CD4-positive, alpha-beta T cell (primary cell): ENCODE data around the gene ELOVL3. TPM values are rescaled to one million over a fixed set of nuclear protein-coding genes. Genes with fewer than 3 reads are reported as not detected.

Experiments
- ATAC-seq: fragments of 200-7000 bp; cut with Tn5 transposase; one replicate; pipeline ENCODE4 v1.10.0; 2022; ENCODE audit warnings: mild to moderate bottlenecking; ENCODE audit not compliant: poor library complexity
- CTCF ChIA-PET: fragments of 350-600 bp; sonication (Branson Sonifier 250); formaldehyde crosslinking; loops from one replicate; lab custom pipeline; 2021; ENCODE audit warnings: antibody characterized with exemption, inconsistent platforms; lab: Charles Lee
- POLR2A ChIA-PET: fragments of 350-600 bp; sonication (Branson Sonifier 250); formaldehyde crosslinking; loops from one replicate; lab custom pipeline; 2021; ENCODE audit warnings: antibody characterized with exemption, inconsistent platforms; lab: Charles Lee
- DNase-seq, 14 experiments: peaks; one replicate each; pipeline ENCODE4 v3.0.0-alpha.2; 2013 to 2020; ENCODE audit warnings: mixed read lengths in 2 of 14
- H3K27ac ChIP-seq, 2 donors: one replicate each; pipeline versions ENCODE4 v1.5.1 to v1.7.0; 2013; ENCODE audit warnings: low read length in 2 of 2, low read depth in 1 of 2, mild to moderate bottlenecking in 1 of 2
- H3K27me3 ChIP-seq, 2 experiments: 1 replicate in 1 of 2; 2 replicates in 1 of 2; pipeline versions ENCODE4 v1.6.1 to v1.7.0; 2013; ENCODE audit warnings: low read length in 2 of 2, control low read depth in 1 of 2, mild to moderate bottlenecking in 1 of 2, moderate library complexity in 1 of 2; ENCODE audit not compliant: insufficient read depth in 2 of 2, control insufficient read depth in 1 of 2
- H3K36me3 ChIP-seq: one replicate; pipeline ENCODE4 v1.6.1; 2013; ENCODE audit warnings: low read length, control low read depth; ENCODE audit not compliant: insufficient read depth
- H3K4me1 ChIP-seq: one replicate; pipeline ENCODE4 v1.6.1; 2013; ENCODE audit warnings: low read length, control low read depth; ENCODE audit not compliant: insufficient read depth
- H3K4me3 ChIP-seq: one replicate; pipeline ENCODE4 v1.5.1; 2013; ENCODE audit warnings: mild to moderate bottlenecking, low read length, moderate library complexity
- H3K9me3 ChIP-seq, 2 experiments: 1 replicate in 1 of 2; 2 replicates in 1 of 2; pipeline versions ENCODE4 v1.6.1 to v1.7.0; 2013; ENCODE audit warnings: low read length in 2 of 2, mild to moderate bottlenecking in 2 of 2, control low read depth in 1 of 2, moderate library complexity in 1 of 2; ENCODE audit not compliant: control insufficient read depth in 1 of 2, insufficient read depth in 1 of 2
- H3K27ac Mint-ChIP-seq: one replicate; pipeline ENCODE4 v1.8.0; 2020; ENCODE audit warnings: mixed read lengths
- H3K27me3 Mint-ChIP-seq: one replicate; pipeline ENCODE4 v1.8.0; 2021; ENCODE audit warnings: mixed read lengths
- H3K36me3 Mint-ChIP-seq: one replicate; pipeline ENCODE4 v1.8.0; 2021; ENCODE audit warnings: low read depth, mixed read lengths
- H3K4me1 Mint-ChIP-seq: one replicate; pipeline ENCODE4 v1.8.0; 2021; ENCODE audit warnings: low read depth, mixed read lengths
- H3K4me3 Mint-ChIP-seq: one replicate; pipeline ENCODE4 v1.8.0; 2020; ENCODE audit warnings: mild to moderate bottlenecking, mixed read lengths
- H3K9me3 Mint-ChIP-seq: one replicate; pipeline ENCODE4 v1.8.0; 2020; ENCODE audit warnings: mixed read lengths
- CTCF ChIP-seq: fragments of 200-600 bp; IDR thresholded peaks from one replicate; pipeline ENCODE4 v1.8.0; 2022; ENCODE audit warnings: antibody characterized with exemption, mild to moderate bottlenecking
- intact Hi-C, 2 experiments: fragments of 100-400 bp; cut with DNase I in 1 of 2; cut with micrococcal nuclease in 1 of 2; formaldehyde crosslinking; loops; one replicate each; pipeline versions ENCODE4 v1.15.1 to v1.9.0; 2023 to 2025; cut with DNase I, micrococcal nuclease
- total RNA-seq, 174 experiments: library from RNA in 2 of 174; stranded (reverse) in 2 of 174; gene quantifications; one replicate each; pipeline ENCODE4 v1.2.3 and lab custom pipeline; 2021 to 2026

The ELOVL3 gene
- total RNA-seq, 2 experiments from 2014 or later: not detected

GRCh38 chr10:102266670-102267069, 40.6 kb downstream of the ELOVL3 start:
- Histone ChIP-seq H3K36me3 (peaks cover 59% of the 10 kb centered on the region), H3K27me3 (no peaks in the 10 kb centered on the region), H3K4me3 (no peak overlapping the region), H3K4me1 (peaks cover 10% of the 10 kb centered on the region), H3K27ac (no peak overlapping the region), H3K9me3 (no peaks in the 10 kb centered on the region)
- Mint-ChIP-seq H3K4me1 (peaks cover 72% of the 10 kb centered on the region), H3K4me3 (no peak overlapping the region), H3K27ac (no peak overlapping the region), H3K36me3 (peaks cover 73% of the 10 kb centered on the region), H3K9me3 (no peaks in the 10 kb centered on the region), H3K27me3 (no peaks in the 10 kb centered on the region)
- ChIA-PET CTCF (interaction anchor here (1.0 to 1.7 kb wide), 3 partner anchors 20 to 85 kb away, joined by 3 to 4 read pairs (median 3); no protein-coding TSS in a partner anchor), POLR2A (no interaction called here)
- intact Hi-C loops: no loop called here
- ATAC-seq: no peak
- no peak for DNase-seq
- no peak for TF ChIP-seq CTCF

DNA sequence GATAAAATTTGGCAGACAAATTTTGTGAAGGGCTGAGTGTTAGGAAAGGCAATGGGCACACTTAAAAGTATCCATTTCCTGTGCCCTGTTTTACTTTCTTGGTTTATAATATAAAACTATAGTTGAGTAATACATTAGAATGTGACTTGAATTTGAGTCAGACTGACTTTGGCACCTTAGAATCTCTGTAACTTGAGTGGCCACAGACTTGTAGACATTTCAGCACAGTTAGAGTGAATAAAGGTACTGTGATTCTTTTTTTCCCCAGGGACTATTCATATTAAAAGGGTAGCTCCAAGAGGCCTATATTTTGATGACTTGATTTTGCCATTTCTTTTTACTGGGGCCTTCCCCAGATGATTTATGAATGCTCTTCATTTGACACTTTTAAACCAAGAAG, 41.6 kb downstream of the ELOVL3 start:
- no peak overlapping the region for H3K27ac ChIP-seq
- no peaks in the 10 kb centered on the region for H3K27me3 ChIP-seq
- DNase-seq: no peak
- intact Hi-C loops: no loop called here
- peaks cover 72% of the 10 kb centered on the region for H3K4me1 Mint-ChIP-seq
- no peak for ATAC-seq
- no peak overlapping the region for H3K4me3 Mint-ChIP-seq
- H3K27me3 Mint-ChIP-seq: no peaks in the 10 kb centered on the region
- ChIA-PET POLR2A (no interaction called here), CTCF (interaction anchor here (0.7 to 1.7 kb wide), 3 partner anchors 17 to 84 kb away, joined by 3 to 4 read pairs (median 3); no protein-coding TSS in a partner anchor)
- peaks cover 66% of the 10 kb centered on the region for H3K36me3 Mint-ChIP-seq
- no peaks in the 10 kb centered on the region for H3K9me3 ChIP-seq
- no peaks in the 10 kb centered on the region for H3K9me3 Mint-ChIP-seq
- no peak overlapping the region for H3K4me3 ChIP-seq
- peaks cover 49% of the 10 kb centered on the region for H3K36me3 ChIP-seq
- H3K4me1 ChIP-seq: peaks cover 11% of the 10 kb centered on the region
- H3K27ac Mint-ChIP-seq: no peak overlapping the region
- TF ChIP-seq CTCF: no peak

- no peaks in the 10 kb centered on the region for H3K27me3 Mint-ChIP-seq
- no peak overlapping the region for H3K27ac ChIP-seq
- no peaks in the 10 kb centered on the region for H3K9me3 ChIP-seq
- no peak overlapping the region for H3K4me3 Mint-ChIP-seq
- intact Hi-C loops: no loop called here
- no peak for TF ChIP-seq CTCF
- no peaks in the 10 kb centered on the region for H3K9me3 Mint-ChIP-seq
- peaks cover 9% of the 10 kb centered on the region for H3K4me1 ChIP-seq
- H3K36me3 ChIP-seq: peaks cover 45% of the 10 kb centered on the region
- no peak overlapping the region for H3K27ac Mint-ChIP-seq
- no peak overlapping the region for H3K4me3 ChIP-seq
- DNase-seq: no peak
- POLR2A ChIA-PET: no interaction called here
- CTCF ChIA-PET: interaction anchor here (0.7 to 0.8 kb wide), 2 partner anchors 17 to 39 kb away, joined by 3 to 4 read pairs; no protein-coding TSS in a partner anchor
- ATAC-seq: no peak
- H3K36me3 Mint-ChIP-seq: peaks cover 60% of the 10 kb centered on the region
- no peaks in the 10 kb centered on the region for H3K27me3 ChIP-seq
- peaks cover 69% of the 10 kb centered on the region for H3K4me1 Mint-ChIP-seq
Measured at GRCh38 chr10:102268375-102268888, 42.3 kb downstream of the ELOVL3 start.
